ENCODE results near the gene ATXN10.

ATXN10 gene

GRCh38 chr22:45768490-45768889 is 96.9 kb downstream of the ATXN10 start:
- no peak for DNase-seq

GRCh38 chr22:45769569-45770210 is 98.1 kb downstream of the ATXN10 start:
- no peak for DNase-seq

DNA sequence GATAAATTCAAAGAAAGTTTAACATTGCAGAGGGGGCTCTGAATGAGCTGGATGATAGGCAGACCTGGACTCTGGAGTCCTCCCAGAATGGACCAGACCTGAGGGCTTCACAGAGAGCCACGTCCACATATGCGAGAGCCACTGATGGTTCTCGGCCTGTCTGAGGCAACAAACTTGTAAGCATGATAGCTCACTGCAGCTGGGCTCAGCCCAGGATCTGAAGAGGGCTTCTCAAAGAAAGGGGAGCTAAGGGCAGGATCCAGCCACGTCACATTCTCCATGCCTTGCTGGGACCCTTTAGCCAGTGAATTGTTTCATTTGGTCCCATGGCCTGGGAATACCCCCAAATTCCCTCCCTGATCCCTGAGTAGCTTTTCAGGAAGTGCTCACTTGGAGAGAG is 98.9 kb downstream of the ATXN10 start:
- DNase-seq = no peak

DNA sequence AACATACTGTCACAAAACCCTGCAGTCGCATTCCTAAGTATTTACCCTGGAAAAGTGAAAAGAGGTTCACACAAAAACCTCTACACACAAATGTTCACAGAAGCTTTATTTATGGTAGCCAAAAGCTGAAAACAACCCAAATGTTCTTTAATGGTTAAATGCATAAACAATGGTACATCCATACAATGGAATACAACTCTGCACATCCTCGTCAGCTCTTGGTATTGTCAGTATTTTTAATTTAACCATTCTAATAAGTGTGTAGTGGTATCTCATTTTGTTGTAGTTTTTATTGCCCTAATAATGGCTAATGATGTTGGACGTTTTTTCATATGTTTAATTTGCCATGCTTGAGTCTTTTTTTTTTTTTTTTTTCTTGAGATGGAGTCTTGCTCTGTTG is 99.4 kb downstream of the ATXN10 start:
- DNase-seq = no peak

DNA sequence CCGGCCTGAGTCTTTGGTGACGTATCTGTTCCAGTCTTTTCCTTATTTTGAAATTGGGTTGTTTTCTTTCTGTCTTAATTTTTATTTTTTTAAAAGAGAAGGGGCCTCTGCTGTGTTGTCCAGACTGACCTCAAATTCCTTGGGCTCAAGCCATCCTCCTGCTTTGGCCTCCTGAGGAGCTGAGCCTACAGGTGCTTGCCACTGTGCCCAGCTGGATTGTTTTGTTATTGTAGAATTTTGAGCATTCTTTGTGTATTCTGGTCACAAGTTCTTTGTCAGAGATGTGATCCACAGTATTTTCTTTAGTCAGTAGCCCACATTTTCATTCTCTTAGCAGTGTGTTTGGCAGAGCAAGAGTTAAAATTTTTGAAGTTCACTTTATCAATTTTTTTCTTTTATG is 100.1 kb downstream of the ATXN10 start:
- DNase-seq = no peak

- DNase-seq = no peak
These were observed 101.1 kb downstream of the ATXN10 start for GRCh38 chr22:45772743-45773142.

- DNase-seq = no peak
These were observed 102.5 kb downstream of the ATXN10 start for GRCh38 chr22:45774001-45774670.

DNA sequence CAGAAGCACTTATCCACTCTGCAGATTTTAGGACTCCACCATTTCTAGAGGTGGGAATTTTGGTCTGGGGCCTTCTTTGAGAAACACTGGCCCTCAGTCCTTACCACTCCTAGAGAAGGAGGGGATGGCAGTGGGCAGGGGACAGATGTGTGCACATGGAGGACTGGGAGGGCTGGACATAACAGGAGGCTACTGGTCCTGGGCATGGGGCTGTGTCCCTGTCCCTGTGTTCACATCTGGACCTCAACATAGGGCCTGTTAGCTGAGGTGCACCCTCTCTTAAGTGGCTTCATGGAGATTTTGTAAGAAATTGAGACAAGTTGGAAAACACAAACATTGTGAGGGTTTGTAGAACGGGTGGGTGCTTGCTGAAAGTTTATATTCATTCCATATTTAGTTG is 103.4 kb downstream of the ATXN10 start:
- no peak for DNase-seq

- no peak for DNase-seq
These were observed 104.1 kb downstream of the ATXN10 start for GRCh38 chr22:45775569-45776312.

GRCh38 chr22:45776313-45776585 is 104.6 kb downstream of the ATXN10 start:
- DNase-seq = no peak

GRCh38 chr22:45777046-45777851 is 105.6 kb downstream of the ATXN10 start:
- no peak for DNase-seq

- DNase-seq = no peak
These were observed 106.3 kb downstream of the ATXN10 start for GRCh38 chr22:45777852-45778375.

- DNase-seq = no peak
These were observed 109.8 kb downstream of the ATXN10 start for GRCh38 chr22:45781459-45781858.

GRCh38 chr22:45781966-45782365 is 110.3 kb downstream of the ATXN10 start:
- no peak for DNase-seq

- DNase-seq = no peak
These were observed 111.4 kb downstream of the ATXN10 start for GRCh38 chr22:45783021-45783420.

- DNase-seq = no peak
These were observed 112.1 kb downstream of the ATXN10 start for GRCh38 chr22:45783690-45784089.

GRCh38 chr22:45784357-45785277 is 113.0 kb downstream of the ATXN10 start:
- DNase-seq = no peak

- DNase-seq = no peak
These were observed 113.8 kb downstream of the ATXN10 start for GRCh38 chr22:45785458-45785857.

- DNase-seq = no peak
These were observed 115.1 kb downstream of the ATXN10 start for GRCh38 chr22:45786726-45787125.

DNA sequence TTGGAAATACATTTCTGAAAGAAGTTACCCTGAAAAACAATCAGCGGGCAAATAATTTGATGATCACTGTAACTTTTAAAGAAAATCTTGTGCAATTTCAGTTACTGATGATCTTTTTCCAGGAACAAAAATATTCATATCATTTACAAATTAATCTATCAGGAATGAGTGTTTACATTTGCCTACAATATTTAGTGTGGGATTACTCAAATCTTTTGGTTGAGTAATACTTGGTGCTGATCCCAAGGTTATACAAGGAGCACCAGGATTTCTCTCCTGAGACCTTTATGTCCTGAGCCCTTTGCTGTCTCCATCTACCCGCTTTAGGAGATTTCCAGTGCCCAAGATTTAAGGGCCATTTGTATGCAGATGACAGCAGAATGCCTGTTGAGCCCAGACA is 116.1 kb downstream of the ATXN10 start:
- no peak for DNase-seq

DNA sequence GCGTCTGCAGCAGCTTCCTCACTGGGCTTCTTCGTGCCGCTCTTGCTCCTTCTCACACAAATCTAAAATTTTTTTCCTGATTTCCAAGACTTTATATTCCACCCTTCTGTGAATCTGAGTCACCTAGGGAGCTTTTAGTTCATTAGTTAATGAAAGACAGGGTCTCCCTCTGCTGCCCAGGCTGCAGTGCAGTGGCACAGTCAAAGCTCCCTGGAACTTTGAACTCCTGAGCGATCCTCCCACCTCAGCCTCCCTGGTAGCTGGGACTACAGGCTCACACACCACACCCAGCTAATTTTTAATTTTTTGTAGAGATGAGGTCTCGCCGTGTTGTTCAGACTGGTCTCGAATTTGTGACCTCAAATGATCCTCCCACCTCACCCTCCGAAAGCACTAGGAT is 116.9 kb downstream of the ATXN10 start:
- DNase-seq = no peak

GRCh38 chr22:45790401-45790800 is 118.8 kb downstream of the ATXN10 start:
- DNase-seq = no peak

All from CD4-positive, alpha-beta T cell treated with Interferon alpha-2 for 1 hour (primary cell).